K562 (cell line): Measurements from ENCODE around the gene HBG1. TPM values are rescaled to one million over a fixed set of nuclear protein-coding genes. Genes with fewer than 3 reads are reported as not detected.

Source experiments
- C11orf30 ChIP-seq: fragments of 450-650 bp; IDR thresholded peaks from 2 replicates; pipeline ENCODE4 v1.6.1; 2016; ENCODE audit warnings: low read depth, mild to moderate bottlenecking
- CAMTA2 ChIP-seq: fragments of 250-450 bp; sonication (Bioruptor Pico); conservative IDR thresholded peaks from 2 replicates; pipeline ENCODE4 v1.5.1; 2022
- PML ChIP-seq: IDR thresholded peaks from 2 replicates; pipeline ENCODE4 v1.6.1; 2012; ENCODE audit warnings: low read length, inconsistent platforms
- TOE1 ChIP-seq, 2 experiments: fragments of 450-650 bp in 1 of 2; sonication (generic) in 1 of 2; formaldehyde crosslinking in 1 of 2; IDR thresholded peaks; 2 replicates each; pipeline versions ENCODE4 v1.7.1 to v1.8.0; 2016 to 2022; ENCODE audit warnings: borderline replicate concordance in 2 of 2, mild to moderate bottlenecking in 2 of 2, antibody characterized with exemption in 1 of 2, inconsistent platforms in 1 of 2, low read depth in 1 of 2, missing genetic modification reagents in 1 of 2, moderate library complexity in 1 of 2
- polyA plus RNA-seq, 8 experiments: library from polyadenylated mRNA; depleted of rRNA in 4 of 8; stranded (reverse) in 5 of 8; unstranded in 3 of 8; fragments of >200 nt; fragmentation: Nextera tagmentation in 2 of 8; fragmentation: Illumina TruSeq in 1 of 8; extraction: Ambion mirVana in 2 of 8; extraction: Trizol in 1 of 8; gene quantifications; 2 replicates each; pipeline versions ENCODE4 v1.2.1 to v1.2.3, GENCODE V29; 2011 to 2014; ENCODE audit warnings: inconsistent platforms in 1 of 8, missing spikeins in 1 of 8
- total RNA-seq, 7 experiments: library from RNA; depleted of rRNA in 6 of 7; stranded (reverse); fragments of >200 nt in 6 of 7; fragmentation: Illumina TruSeq in 2 of 7; extraction: Trizol in 2 of 7; gene quantifications; 2 replicates each; pipeline versions ENCODE4 v1.2.1 to v1.2.3, GENCODE V29; 2011 to 2021; ENCODE audit warnings: low replicate concordance in 1 of 7
- TF ChIP-seq, protein P1 (sequence below): IDR thresholded peaks from 2 replicates; pipeline ENCODE4 v1.6.1; 2014; ENCODE audit warnings: antibody characterized with exemption
- TF ChIP-seq, protein P2 (sequence below), 2 experiments: fragments of 450-650 bp; IDR thresholded peaks; 2 replicates each; pipeline ENCODE4 v1.6.1; 2018; ENCODE audit warnings: mild to moderate bottlenecking in 2 of 2, low read depth in 1 of 2; ENCODE audit not compliant: partially characterized antibody in 2 of 2
- TF ChIP-seq, protein P3 (sequence below): sonication (generic); formaldehyde crosslinking; IDR thresholded peaks from 2 replicates; pipeline ENCODE4 v1.8.0; 2022; ENCODE audit warnings: missing genetic modification reagents, mild to moderate bottlenecking, moderate library complexity, borderline replicate concordance
- TF ChIP-seq, protein P4 (sequence below): fragments of 250-450 bp; sonication (Bioruptor Pico); IDR thresholded peaks from 2 replicates; pipeline ENCODE4 v1.8.0; 2021; ENCODE audit warnings: moderate library complexity, mild to moderate bottlenecking, inconsistent platforms
- TF ChIP-seq, protein P5 (sequence below): fragments of 450-650 bp; IDR thresholded peaks from 2 replicates; pipeline ENCODE4 v1.6.1; 2016; ENCODE audit warnings: low read depth, mild to moderate bottlenecking, moderate library complexity
- TF ChIP-seq, protein P6 (sequence below): fragments of 450-650 bp; IDR thresholded peaks from 2 replicates; pipeline ENCODE4 v1.6.1; 2018; ENCODE audit not compliant: partially characterized antibody

HBG1 gene
- total and polyA plus RNA-seq, 9 of the 15 experiments (the other 6 are each of a cell fraction or from before 2014, with no cell fraction given), result 1,066 to 16,338 (median 4,898) TPM

DNA sequence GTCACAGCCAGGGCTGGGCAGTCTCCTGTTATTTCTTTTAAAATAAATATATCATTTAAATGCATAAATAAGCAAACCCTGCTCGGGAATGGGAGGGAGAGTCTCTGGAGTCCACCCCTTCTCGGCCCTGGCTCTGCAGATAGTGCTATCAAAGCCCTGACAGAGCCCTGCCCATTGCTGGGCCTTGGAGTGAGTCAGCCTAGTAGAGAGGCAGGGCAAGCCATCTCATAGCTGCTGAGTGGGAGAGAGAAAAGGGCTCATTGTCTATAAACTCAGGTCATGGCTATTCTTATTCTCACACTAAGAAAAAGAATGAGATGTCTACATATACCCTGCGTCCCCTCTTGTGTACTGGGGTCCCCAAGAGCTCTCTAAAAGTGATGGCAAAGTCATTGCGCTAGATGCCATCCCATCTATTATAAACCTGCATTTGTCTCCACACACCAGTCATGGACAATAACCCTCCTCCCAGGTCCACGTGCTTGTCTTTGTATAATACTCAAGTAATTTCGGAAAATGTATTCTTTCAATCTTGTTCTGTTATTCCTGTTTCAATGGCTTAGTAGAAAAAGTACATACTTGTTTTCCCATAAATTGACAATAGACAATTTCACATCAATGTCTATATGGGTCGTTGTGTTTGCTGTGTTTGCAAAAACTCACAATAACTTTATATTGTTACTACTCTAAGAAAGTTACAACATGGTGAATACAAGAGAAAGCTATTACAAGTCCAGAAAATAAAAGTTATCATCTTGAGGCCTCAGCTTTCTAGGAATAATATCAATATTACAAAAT, 38.6 kb upstream of the HBG1 start (continued):
- TF ChIP-seq, protein P1, sequence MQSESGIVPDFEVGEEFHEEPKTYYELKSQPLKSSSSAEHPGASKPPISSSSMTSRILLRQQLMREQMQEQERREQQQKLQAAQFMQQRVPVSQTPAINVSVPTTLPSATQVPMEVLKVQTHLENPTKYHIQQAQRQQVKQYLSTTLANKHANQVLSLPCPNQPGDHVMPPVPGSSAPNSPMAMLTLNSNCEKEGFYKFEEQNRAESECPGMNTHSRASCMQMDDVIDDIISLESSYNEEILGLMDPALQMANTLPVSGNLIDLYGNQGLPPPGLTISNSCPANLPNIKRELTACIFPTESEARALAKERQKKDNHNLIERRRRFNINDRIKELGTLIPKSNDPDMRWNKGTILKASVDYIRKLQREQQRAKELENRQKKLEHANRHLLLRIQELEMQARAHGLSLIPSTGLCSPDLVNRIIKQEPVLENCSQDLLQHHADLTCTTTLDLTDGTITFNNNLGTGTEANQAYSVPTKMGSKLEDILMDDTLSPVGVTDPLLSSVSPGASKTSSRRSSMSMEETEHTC, result no peak
- TF ChIP-seq, protein P2, sequence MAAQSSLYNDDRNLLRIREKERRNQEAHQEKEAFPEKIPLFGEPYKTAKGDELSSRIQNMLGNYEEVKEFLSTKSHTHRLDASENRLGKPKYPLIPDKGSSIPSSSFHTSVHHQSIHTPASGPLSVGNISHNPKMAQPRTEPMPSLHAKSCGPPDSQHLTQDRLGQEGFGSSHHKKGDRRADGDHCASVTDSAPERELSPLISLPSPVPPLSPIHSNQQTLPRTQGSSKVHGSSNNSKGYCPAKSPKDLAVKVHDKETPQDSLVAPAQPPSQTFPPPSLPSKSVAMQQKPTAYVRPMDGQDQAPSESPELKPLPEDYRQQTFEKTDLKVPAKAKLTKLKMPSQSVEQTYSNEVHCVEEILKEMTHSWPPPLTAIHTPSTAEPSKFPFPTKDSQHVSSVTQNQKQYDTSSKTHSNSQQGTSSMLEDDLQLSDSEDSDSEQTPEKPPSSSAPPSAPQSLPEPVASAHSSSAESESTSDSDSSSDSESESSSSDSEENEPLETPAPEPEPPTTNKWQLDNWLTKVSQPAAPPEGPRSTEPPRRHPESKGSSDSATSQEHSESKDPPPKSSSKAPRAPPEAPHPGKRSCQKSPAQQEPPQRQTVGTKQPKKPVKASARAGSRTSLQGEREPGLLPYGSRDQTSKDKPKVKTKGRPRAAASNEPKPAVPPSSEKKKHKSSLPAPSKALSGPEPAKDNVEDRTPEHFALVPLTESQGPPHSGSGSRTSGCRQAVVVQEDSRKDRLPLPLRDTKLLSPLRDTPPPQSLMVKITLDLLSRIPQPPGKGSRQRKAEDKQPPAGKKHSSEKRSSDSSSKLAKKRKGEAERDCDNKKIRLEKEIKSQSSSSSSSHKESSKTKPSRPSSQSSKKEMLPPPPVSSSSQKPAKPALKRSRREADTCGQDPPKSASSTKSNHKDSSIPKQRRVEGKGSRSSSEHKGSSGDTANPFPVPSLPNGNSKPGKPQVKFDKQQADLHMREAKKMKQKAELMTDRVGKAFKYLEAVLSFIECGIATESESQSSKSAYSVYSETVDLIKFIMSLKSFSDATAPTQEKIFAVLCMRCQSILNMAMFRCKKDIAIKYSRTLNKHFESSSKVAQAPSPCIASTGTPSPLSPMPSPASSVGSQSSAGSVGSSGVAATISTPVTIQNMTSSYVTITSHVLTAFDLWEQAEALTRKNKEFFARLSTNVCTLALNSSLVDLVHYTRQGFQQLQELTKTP (IDR thresholded peaks at IDR 0.05; ENCODE audit: low read depth in 1 of 2, partially characterized antibody in 2 of 2), result no peak
- TF ChIP-seq, protein P3, sequence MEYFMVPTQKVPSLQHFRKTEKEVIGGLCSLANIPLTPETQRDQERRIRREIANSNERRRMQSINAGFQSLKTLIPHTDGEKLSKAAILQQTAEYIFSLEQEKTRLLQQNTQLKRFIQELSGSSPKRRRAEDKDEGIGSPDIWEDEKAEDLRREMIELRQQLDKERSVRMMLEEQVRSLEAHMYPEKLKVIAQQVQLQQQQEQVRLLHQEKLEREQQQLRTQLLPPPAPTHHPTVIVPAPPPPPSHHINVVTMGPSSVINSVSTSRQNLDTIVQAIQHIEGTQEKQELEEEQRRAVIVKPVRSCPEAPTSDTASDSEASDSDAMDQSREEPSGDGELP (CRISPR knock-in tag), result peak; percentile 53; the same call in 1 of the 2 replicates
- TF ChIP-seq PML (peak; percentile 92), CAMTA2 (no peak), C11orf30 (peak; percentile 50), TOE1 (IDR thresholded peaks at IDR 0.05; ENCODE audit: borderline replicate concordance) (no peak), TOE1 (CRISPR knock-in tag; IDR thresholded peaks at IDR 0.05; ENCODE audit: borderline replicate concordance, low read depth) (no peak)
- TF ChIP-seq, protein P4, sequence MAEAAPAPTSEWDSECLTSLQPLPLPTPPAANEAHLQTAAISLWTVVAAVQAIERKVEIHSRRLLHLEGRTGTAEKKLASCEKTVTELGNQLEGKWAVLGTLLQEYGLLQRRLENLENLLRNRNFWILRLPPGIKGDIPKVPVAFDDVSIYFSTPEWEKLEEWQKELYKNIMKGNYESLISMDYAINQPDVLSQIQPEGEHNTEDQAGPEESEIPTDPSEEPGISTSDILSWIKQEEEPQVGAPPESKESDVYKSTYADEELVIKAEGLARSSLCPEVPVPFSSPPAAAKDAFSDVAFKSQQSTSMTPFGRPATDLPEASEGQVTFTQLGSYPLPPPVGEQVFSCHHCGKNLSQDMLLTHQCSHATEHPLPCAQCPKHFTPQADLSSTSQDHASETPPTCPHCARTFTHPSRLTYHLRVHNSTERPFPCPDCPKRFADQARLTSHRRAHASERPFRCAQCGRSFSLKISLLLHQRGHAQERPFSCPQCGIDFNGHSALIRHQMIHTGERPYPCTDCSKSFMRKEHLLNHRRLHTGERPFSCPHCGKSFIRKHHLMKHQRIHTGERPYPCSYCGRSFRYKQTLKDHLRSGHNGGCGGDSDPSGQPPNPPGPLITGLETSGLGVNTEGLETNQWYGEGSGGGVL (CRISPR knock-in tag), result no peak
- TF ChIP-seq, protein P5, sequence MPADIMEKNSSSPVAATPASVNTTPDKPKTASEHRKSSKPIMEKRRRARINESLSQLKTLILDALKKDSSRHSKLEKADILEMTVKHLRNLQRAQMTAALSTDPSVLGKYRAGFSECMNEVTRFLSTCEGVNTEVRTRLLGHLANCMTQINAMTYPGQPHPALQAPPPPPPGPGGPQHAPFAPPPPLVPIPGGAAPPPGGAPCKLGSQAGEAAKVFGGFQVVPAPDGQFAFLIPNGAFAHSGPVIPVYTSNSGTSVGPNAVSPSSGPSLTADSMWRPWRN, result no peak
- TF ChIP-seq, protein P6, sequence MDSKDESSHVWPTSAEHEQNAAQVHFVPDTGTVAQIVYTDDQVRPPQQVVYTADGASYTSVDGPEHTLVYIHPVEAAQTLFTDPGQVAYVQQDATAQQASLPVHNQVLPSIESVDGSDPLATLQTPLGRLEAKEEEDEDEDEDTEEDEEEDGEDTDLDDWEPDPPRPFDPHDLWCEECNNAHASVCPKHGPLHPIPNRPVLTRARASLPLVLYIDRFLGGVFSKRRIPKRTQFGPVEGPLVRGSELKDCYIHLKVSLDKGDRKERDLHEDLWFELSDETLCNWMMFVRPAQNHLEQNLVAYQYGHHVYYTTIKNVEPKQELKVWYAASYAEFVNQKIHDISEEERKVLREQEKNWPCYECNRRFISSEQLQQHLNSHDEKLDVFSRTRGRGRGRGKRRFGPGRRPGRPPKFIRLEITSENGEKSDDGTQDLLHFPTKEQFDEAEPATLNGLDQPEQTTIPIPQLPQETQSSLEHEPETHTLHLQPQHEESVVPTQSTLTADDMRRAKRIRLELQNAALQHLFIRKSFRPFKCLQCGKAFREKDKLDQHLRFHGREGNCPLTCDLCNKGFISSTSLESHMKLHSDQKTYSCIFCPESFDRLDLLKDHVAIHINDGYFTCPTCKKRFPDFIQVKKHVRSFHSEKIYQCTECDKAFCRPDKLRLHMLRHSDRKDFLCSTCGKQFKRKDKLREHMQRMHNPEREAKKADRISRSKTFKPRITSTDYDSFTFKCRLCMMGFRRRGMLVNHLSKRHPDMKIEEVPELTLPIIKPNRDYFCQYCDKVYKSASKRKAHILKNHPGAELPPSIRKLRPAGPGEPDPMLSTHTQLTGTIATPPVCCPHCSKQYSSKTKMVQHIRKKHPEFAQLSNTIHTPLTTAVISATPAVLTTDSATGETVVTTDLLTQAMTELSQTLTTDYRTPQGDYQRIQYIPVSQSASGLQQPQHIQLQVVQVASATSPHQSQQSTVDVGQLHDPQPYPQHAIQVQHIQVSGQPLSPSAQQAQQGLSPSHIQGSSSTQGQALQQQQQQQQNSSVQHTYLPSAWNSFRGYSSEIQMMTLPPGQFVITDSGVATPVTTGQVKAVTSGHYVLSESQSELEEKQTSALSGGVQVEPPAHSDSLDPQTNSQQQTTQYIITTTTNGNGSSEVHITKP, result peak; percentile 33
